Kidney epithelial cell (primary cell): ENCODE results near the gene OGDH. TPM values are rescaled to one million over a fixed set of nuclear protein-coding genes. Genes with fewer than 3 reads are reported as not detected.

ENCODE experiments used
- DNase-seq: peaks from one replicate; pipeline ENCODE4 v3.0.0-alpha.2; 2010; ENCODE audit warnings: low read depth
- H3K27me3 ChIP-seq: 2 replicates; pipeline ENCODE4 v1.6.0; 2011; ENCODE audit warnings: low read length; ENCODE audit not compliant: control insufficient read depth, insufficient read depth
- H3K36me3 ChIP-seq: 2 replicates; pipeline ENCODE4 v1.5.1; 2011; ENCODE audit warnings: low read length; ENCODE audit not compliant: control insufficient read depth, insufficient read depth
- H3K4me3 ChIP-seq: 2 replicates; pipeline ENCODE4 v1.5.1; 2011; ENCODE audit warnings: low read depth, mild to moderate bottlenecking, control low read depth, low read length
- total RNA-seq: library from RNA; depleted of rRNA; stranded (reverse); fragments of >200 nt; gene quantifications from 2 replicates; pipeline ENCODE4 v1.2.3, GENCODE V29; 2015
- TF ChIP-seq, protein P1 (sequence below): IDR thresholded peaks from 2 replicates; pipeline ENCODE4 v1.5.1; 2011; ENCODE audit warnings: mild to moderate bottlenecking, moderate library complexity, low read length, control low read depth, inconsistent platforms; ENCODE audit not compliant: insufficient read depth, poor library complexity, severe bottlenecking

OGDH gene
- total RNA-seq, 1 donor from 2014 or later: 65.2 TPM

DNA sequence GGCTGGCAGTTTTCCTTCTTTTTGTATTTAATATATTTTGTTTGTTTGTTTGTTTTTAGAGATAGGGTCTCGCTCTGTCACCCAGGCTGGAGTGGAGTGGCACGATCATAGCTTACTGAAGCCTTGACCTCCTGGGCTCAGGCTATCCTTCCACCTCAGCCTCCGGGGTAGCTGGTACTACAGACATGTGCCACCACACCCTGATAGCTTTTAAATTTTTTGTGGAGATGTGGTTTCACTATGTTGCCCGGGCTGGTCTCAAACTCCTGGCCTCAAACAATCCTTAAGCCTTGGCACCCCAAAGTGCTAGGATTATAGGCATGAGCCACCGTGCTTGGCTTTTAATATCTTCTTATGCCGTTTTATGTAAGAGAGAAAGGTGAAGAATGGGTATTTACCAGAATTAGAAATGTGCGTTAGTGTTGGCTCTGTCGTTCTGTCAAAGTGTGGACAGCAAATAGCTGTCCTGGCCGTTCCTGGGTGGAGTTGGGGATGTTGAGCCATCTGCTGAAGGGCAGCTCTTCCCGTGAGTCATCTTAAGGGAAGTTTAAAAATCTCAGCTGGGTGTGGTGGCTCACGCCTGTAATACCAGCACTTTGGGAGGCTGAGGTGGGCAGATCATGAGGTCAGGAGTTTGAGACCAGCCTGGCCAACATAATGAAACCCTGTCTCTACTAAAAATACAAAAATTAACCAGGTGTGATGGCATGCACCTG lies 14.8 kb downstream of the OGDH start:
- Histone ChIP-seq H3K36me3 (no peaks in the 10 kb centered on the region), H3K4me3 (no peak overlapping the region), H3K27me3 (no peaks in the 10 kb centered on the region)
- no peak for DNase-seq
- TF ChIP-seq, protein P1, sequence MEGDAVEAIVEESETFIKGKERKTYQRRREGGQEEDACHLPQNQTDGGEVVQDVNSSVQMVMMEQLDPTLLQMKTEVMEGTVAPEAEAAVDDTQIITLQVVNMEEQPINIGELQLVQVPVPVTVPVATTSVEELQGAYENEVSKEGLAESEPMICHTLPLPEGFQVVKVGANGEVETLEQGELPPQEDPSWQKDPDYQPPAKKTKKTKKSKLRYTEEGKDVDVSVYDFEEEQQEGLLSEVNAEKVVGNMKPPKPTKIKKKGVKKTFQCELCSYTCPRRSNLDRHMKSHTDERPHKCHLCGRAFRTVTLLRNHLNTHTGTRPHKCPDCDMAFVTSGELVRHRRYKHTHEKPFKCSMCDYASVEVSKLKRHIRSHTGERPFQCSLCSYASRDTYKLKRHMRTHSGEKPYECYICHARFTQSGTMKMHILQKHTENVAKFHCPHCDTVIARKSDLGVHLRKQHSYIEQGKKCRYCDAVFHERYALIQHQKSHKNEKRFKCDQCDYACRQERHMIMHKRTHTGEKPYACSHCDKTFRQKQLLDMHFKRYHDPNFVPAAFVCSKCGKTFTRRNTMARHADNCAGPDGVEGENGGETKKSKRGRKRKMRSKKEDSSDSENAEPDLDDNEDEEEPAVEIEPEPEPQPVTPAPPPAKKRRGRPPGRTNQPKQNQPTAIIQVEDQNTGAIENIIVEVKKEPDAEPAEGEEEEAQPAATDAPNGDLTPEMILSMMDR: no peak

GRCh38 chr7:44621750-44622103 lies 15.3 kb downstream of the OGDH start:
- Histone ChIP-seq H3K36me3 (no peaks in the 10 kb centered on the region), H3K27me3 (no peaks in the 10 kb centered on the region), H3K4me3 (no peak overlapping the region)
- TF ChIP-seq, protein P1: no peak
- no peak for DNase-seq

GRCh38 chr7:44622342-44623151 lies 16.1 kb downstream of the OGDH start:
- no peak for DNase-seq
- no peaks in the 10 kb centered on the region for H3K27me3 ChIP-seq
- H3K36me3 ChIP-seq: no peaks in the 10 kb centered on the region
- TF ChIP-seq, protein P1: no peak
- H3K4me3 ChIP-seq: no peak overlapping the region

DNA sequence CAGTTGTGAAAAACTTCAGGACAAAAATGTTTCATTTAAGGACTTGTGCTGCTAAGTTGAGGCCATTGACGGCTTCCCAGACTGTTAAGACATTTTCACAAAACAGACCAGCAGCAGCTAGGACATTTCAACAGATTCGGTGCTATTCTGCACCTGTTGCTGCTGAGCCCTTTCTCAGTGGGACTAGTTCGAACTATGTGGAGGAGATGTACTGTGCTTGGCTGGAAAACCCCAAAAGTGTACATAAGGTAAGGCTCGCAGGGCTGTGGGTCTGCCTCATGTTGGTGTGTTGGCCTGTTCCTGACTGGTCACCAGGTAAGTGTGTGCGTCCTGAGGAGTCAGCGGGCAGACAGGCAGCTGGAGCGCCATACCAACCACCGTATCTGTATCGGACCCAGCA lies 17.9 kb downstream of the OGDH start:
- TF ChIP-seq, protein P1: no peak
- H3K27me3 ChIP-seq: no peaks in the 10 kb centered on the region
- no peaks in the 10 kb centered on the region for H3K36me3 ChIP-seq
- no peak overlapping the region for H3K4me3 ChIP-seq
- DNase-seq: no peak

- no peak for DNase-seq
- TF ChIP-seq, protein P1: no peak
- no peak overlapping the region for H3K4me3 ChIP-seq
- no peaks in the 10 kb centered on the region for H3K36me3 ChIP-seq
- no peaks in the 10 kb centered on the region for H3K27me3 ChIP-seq
Measured at GRCh38 chr7:44625526-44626471, 19.4 kb downstream of the OGDH start.
